ENCODE results near the gene FYCO1.

The FYCO1 gene

DNA sequence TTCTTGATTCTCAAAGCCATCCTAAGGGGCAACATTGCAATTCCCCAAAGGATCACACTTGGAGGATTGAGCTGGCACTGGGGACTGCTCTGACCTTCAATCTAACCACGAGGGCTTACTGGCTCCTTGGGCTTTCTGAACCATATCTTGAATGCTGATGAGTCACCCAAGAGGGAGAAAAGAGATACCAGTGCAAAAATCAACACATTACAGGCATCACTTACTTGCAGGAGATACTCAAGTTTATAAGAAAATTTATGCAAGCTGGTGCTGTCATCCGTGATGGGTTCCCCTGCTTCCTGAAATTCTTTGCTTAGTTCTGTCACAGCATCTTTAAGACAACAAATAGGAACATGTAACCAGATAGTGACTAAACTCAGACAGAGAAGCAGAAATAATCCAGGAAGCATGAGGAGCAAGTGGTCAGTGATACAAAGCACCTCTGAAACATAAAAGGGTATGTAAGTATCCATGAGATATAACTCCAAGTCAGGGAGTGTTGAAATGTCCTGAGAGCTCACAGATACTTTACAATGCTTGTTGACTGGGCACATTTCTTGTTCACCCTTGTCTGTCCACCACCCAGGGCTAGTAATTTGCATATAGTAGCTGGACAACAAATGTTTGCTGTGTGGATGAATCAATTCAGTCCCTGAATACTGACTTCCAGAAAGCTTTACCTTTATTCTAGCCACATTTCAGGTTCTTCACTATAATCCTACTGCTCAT, 14.1 kb downstream of the FYCO1 start:
- DNase-seq = no peak

DNA sequence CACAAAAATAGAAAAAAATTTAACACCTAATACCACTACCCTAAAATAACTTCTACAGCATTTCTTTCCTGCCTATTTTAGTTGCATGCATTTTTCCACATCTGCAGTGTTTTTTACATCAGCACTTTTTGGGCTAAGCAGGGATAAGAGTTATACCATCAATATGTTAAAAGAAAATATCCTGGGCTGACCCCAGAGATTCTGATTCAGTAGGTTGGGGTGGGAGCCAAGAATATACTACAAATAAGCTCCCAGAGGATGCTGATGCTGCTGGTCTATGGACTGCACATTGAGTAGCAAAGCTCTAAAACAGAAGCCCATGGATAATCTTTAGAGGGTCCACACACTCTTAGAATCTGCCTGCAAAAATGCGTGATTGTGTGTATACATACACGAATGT, 14.8 kb downstream of the FYCO1 start:
- DNase-seq = no peak

DNA sequence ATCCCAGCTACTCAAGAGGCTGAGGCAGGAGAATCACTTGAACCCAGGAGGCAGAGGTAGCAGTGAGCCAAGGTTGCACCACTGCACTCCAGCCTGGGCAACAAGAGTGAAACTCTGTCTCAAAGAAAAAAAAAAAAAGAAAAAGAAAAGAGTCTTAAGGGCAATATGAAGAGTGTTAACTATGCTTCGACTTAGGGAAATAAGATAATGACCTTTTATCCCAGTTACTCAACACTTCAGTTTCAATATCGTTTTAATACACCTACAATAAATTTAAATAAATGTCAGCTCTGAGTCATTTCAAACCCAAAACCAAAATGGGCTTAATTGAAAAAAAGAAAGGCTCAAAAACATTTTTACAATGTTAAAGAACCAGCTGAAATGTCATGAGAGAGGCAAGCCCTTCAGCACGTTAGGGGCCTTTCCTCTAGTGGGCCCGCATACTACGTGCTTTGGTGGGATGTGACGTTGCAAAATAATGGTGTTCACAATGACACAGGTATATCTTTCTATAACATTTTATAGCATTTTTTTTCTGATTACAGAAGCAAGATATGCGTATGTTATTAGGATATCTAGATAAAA, 15.3 kb downstream of the FYCO1 start:
- DNase-seq = no peak

DNA sequence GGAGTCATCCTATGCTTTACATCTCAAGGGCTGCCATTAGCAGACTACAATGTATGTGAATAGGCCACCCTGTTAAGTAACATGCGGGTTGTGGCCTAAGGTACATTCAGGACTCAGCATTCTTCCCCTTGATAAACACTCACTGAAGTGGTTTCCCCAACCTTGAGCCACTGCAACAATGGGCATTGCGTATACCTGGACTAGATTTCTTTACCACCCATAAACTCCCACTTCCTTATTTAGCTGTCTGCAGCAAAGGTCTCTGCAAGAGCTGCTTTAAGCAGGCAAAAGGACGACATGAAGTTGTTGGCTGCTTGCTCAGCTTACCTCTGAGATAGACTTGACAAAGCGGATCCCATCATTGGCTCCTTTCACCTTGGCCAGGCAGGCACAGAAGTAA, 16.2 kb downstream of the FYCO1 start:
- DNase-seq = no peak

DNA sequence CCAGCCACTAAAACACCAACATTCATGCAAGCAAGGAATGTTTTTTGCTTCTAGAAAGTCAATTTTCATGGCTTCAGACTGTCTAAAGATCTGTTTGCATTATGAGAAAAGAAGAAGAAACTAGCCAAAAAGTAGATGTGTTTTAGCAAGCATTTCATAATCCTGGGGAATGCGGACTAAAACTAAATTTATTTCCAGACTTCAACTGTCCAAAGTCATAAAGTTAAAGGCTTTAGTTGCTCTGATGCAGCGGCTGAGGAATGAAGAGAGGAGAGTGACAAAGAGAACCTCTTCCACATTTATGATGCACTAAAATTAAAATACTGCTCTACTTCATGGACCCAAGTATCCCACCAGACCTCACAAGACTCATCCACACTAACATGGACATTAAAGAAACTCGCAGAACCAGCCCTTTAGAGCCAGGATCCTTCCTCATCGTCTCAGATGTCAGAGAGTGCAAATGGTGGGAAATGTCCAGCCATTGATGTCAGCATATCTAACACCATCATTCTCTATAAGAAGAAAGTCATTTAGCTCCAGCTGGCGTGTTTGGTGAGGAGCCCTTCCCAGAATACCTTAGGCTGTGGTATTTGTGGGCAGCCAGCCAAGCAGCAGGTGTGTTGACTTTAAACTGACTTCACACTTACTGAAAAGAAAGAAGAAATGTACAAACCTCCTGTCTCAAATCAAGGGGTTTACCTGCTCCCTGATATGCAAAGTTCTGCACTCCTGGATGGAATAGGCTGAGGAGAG, 17.4 kb downstream of the FYCO1 start:
- peak; percentile 74 for DNase-seq

DNA sequence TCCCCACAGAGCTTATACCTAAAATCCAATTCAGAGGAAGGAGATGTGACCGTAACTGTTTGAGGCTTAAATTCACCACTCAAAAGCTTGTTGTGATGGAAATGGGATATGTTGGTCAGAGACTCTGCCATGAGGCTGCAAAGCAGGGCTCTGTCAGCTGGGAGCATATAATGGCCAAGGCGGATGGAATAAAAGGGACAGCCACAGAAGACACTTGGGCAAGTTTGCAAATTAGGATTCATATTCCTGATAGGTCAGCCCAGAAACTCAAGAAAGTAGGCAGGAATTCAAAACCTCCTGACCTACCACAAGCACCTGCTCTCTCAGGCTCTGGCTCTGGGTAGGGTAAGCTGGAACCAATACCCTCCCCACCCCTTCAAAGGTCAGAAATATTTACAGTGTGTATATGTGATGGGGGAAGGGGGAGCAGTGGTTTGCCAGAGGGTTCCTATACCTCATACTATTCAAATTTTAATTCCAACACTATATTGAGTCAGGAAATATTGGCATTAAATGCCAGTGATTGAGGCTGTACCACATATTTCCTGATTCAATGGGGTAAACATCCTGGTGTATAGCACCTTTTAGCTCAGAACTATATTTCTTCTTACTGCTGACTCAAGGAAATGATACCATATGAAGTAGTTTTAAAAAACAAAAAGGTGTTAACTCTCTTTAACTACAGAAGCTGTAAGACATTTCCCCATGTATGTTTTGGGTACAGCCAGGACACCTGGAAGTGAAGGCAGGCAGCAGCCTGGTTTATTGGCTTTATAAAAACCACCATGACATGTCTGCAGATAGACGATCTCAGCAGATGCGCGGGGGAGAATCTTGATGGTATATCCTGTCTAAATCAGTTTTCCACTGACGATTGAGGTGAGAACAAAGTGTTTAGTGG, 19.2 kb downstream of the FYCO1 start:
- DNase-seq = no peak

DNA sequence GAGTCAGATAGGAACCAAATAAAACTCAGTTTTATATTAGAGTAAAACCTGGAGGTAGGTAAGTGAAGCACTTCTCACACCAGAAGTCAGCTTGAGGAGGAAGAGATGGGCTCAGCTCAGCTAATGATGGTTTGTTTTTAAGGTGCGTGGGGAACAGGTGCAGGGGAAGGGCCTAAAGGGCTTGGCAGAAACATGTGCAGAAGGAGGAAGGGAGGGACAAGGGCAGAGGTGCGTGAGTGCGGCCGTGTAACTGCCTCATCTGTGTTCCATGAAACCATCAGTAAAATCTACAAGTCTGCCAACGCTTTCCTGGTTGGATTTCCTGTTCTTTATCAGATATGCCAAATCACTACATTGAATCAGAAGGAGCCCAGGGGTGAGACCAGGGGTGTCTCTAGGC, 19.9 kb downstream of the FYCO1 start:
- DNase-seq = no peak

DNA sequence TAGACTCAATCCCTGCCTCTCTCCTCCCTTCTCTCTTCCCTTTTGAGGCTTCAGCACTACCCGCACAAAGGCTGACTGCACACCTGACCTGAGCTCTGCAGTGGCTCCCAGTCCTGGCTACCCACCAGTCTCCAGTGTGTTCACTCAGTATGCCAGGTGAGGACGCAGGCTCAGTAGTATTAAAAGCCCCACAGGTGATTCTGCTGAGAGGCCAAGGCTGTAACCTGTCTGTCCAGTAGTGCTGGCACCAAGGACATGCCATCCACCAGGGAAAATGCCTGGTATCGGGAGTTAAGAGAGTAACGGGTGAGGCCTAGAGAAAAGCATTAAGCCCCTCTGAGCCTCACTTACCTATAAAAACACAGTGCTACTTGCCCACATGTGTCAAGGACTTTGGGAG, 20.9 kb downstream of the FYCO1 start:
- no peak for DNase-seq

DNA sequence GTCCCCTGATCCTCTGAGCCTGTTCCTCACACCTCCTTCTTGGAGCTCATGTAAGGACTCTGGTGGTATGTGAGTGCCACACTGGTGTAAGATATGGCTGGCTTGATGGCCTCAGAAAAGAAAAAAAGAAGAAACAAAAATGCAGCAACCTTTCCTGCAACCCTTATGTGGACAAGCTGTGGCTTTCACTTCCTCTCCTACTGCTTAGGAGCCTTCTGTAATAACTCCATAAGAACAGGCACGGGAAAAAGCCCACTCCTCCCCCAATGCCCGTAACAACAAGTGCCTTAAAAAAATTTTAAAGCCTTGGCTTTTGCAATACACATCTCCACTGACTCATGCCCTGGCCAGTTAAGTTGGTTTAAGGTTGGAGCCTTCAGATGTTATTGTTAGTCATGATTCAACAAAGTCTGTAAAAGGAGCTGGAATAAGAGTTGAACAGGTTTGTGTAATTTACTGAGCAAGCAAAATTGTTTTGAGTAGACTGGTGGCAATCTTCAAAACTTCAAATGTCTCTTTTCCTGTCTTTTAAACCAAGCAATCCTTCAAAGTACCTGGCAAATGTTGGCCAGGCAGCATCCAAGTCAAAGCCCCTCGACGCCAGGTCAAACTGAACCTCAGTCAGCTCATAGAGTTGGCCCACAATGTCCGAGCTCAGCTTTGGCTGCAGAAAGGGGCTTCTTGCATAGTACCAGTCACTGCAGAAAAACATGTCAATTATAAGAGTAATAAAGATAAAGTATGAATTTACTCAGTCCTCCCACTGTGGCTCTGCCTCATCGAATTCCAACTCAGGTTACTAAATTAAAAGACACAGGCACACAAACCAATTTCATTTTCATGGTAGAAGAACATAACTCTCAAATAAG, 22.9 kb downstream of the FYCO1 start:
- DNase-seq = no peak

DNA sequence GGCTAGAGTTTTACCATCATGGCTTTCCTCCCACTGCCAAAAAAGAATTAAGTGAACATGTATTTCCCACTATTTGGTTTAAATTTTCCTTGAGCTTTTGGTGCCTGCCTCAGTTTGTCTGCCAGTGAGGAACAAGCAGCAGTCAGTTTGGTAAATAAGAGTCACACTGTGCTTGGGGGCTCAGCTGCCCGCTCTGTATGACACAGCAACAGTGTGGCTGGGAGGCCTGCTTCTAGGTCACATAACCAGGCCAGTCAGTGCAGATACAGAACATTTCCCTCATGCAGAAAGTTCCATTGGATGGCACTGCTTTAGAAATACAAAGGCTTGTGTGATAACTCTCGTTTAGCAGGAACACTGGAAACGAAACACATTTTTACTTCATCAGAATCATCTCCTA, 25.7 kb downstream of the FYCO1 start:
- no peak for DNase-seq

DNA sequence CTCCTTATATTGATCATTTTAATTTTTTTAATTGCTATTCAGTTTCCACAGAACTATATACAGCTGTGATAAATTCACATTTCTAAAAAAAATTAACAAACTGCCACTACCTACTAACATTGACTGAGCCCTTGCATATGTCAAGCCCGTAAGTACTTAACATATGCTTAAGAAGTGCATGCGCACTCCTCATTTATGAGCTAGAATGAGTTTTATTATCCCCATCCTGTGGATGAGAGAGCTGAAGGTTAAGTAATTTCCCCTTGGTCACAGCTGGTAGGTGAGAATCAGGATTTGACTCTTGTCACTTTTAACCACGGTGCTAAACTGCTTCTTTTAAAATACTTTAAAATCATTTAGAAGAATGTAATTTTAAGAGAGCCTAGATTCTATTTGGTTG, 26.5 kb downstream of the FYCO1 start:
- DNase-seq = no peak

DNA sequence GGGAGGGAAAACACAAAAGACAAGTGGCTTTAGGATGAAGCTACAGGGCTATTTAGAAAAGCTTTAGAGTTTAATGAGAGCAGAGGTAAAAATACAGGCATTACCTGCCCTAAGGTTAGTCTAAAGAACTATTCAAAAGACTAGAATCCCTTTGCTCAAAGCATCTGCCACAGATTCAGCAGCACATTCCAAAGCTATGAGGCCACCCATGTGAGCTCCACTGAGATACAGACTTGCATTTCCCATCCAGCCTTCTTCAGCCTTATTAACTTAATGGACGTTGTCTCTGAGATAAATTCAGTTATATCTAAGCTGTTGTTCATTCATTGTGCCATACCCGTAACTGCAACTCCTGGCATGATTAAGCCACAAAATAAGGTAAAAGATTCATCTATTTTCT, 26.9 kb downstream of the FYCO1 start:
- no peak for DNase-seq

DNA sequence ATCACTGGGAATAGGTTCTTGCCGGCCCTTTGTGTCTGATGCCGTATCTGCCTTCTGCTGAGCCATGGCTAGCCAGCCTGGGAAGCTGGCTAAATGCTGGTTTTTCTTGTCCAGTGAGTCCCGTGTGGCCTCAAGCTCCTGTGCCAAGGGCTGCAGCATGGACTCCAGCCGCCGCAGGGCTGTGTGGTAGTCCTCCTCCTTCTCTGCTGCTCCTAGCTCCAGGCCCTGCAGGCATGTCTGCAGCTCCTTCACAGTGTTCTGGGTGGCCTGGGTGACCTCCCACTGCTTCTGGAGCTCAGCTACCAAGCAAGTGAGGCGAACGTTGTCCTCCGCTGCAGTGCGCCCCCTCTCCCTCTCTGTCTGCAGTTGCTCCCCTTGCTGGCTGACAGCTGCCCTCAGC, 27.5 kb downstream of the FYCO1 start:
- DNase-seq = no peak

DNA sequence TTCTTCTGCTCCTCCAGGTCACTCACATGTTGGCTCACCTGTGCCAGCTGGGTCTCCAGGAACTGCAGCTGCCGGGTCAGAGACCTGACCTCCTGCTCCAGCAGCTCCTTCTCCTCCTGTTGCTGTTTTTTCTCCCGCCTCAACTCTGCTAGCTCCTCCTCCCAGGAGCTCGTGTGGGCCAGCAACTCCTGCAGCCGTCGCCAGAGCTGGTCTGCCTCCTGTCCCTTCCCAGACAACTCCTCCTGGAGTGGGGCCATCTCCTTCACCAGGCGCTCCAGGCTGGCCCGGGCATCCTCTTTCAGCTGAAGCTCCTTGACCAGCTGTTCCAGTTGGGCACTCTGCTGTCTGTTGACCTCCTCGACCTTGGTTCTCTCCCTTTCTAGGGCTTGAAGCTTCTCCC, 27.9 kb downstream of the FYCO1 start:
- no peak for DNase-seq

DNA sequence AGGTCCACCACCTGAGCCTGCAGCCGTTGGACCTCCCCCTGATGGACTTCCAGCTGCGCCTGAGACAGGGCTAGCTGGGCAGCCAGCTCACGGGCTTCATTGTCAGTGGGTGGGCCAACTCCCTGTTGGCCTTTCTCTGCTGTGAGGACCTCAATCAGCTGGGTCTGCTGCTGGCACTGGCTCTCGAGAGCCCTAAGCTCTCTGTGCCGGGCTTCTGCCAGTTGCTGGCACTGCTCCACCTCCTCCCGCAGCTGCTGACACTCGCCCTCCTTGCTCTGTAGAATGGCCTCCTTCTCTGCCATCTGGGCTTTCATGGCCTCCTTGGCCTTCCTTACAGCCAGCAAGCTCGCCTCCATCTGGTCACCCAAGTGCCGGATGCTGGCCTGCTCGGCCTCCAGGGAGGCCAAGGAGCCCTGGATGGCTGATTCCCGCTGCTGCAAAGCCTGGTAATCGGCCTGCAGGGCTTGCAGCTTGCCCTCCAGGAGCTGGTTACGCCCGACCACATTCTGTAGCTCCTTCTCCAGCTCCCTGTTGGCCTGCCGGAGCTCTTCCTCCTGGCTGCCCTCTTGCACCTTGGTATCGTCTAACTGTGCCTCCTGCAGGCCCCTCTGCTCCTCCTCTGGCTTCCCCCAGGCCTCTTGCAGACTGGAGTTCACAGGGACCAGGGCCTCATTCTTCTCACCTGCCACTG, 28.5 kb downstream of the FYCO1 start:
- DNase-seq = no peak

DNA sequence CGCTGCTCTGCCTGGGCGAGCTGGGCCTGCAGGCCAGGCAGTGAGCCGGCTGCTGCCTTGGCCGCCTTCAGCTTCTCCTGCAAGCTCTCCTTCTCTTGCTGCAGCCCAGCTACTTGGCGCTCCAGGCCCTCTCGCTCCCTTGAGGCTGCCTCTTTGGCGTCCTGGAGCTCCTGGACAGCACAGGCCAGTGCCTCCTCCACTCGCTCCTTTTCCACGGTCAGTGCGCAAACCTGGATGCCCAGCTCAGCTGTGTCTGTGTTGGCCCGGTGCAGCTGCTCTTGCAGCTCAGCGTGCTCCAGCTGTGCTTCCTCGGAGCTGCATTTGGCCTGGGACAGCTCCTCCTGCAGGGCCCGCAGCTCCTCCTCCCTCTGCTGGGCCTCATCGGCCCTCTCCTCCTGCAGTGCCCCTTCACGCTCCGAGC, 29.2 kb downstream of the FYCO1 start:
- DNase-seq = no peak

DNA sequence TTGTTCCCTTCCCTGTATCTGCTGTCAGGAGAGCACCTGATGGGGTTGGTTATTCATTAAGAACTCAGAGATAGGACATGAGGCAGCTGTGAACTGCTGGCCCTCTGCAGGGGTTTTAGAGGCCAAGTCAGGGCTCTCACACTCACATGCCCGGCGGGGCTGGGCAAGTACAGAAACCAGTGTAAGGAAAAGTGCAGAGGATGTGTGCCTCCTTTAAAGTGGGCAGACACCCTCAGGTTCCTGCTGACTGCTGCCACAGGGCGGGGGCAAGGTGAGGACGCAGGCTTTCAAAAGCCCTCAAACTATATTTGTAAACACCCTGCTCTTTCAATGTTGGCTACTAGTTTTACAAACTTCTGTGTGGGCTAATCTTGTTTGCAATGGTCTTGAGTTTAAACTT, 30.0 kb downstream of the FYCO1 start:
- DNase-seq = peak; percentile 47

DNA sequence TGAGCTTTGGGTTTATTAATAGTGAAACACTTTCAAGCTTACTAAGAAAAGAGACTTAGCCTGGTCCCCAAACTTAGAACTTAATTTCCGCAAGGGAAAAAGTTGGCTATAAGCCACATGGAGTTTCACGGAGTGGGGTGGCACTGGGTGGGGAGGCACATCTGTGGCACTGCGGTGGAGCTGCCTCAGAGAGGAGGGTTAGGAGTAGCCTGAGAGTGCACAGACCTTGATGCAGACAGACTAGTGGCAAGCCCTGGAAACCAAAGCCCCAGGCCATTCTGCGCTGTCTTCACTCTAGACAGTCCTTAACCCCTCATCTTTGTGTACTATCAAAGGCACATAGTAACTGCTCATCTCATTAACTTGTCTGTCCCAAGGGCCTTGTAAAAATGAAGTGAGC, 30.4 kb downstream of the FYCO1 start:
- peak; percentile 52 for DNase-seq

DNA sequence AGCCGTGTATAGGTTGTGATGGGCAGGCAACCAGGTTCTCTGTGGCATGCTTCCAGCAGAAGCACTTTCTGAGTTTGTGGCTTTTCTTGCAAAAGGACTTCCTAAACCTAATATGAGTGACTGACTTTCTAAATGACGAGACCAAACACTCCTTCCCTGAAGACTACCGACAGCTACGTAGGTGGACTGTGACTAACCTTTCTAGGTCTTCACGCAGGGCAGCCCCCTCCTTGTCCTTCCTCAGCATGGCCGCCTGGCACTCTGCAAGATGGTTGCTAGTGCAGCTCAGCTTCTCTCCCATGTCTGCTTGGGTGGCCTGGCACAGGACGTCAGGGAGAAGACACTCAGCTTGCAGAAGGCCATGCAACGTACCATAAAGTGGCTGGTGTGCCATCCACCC, 31.5 kb downstream of the FYCO1 start:
- DNase-seq = peak; percentile 75

DNA sequence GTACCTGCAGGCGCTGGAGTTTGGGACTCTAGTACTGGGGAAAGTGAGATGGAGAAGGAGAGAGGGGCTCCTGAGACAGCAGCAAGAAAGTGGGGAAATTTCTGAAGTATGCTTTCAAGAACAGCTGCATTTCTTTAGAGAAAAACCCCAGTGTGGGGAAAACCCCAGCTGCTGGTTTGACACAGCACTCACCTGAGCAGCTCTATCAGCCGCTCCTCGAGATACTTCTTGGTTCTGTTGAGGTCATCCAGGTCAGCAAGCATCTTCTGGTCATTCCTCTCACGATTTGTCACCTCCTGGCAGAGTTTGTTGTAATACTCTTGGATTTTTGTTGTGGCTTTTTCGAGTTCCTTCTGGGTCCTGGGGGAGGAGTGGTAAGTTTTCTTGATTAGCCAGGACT, 33.6 kb downstream of the FYCO1 start:
- no peak for DNase-seq

DNA sequence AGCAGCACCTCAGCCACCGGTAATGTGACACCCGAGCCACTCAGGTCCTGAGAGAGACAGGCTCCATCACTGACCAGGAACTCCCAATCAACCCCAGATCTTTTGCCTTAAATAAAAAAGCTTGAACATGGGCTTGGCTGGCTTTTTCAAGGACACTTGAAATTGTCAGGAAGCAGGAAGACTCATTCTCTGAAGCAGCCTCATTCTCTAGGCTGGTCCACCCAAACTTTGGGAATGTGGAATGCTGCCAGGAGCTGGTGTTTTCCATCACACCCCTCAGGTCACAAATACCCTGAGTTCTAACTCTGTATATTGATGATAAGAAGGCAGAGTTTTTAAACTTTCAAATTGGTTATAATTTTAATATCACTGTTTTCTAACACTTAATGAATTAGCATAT, 35.3 kb downstream of the FYCO1 start:
- no peak for DNase-seq

DNA sequence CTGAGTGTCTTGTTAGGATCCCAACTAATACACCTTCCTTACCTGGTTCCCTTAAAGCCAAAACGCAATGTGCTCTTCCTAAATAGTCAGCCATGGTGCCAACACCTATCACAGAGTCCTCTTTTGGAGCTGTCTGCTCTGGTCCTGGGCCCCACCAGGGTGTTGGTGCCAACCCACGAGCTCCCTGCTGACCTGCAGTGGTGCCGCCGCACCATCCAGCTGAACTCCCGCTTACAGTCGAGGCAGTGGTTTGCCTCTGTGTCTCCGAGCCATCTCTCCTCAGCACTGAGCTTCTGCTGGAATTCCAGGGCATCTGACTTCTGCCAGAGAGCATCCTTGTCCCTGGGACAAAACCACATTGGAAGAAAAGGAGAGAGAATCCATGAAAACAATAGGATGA, 36.4 kb downstream of the FYCO1 start:
- DNase-seq = no peak
